Suppressor macrophage (primary cell): ENCODE data around the gene TP53BP2.

Experiments
- DNase-seq, 4 experiments: peaks; one replicate each; pipeline ENCODE4 v3.0.0-alpha.2; 2020 to 2022

The TP53BP2 gene

DNA sequence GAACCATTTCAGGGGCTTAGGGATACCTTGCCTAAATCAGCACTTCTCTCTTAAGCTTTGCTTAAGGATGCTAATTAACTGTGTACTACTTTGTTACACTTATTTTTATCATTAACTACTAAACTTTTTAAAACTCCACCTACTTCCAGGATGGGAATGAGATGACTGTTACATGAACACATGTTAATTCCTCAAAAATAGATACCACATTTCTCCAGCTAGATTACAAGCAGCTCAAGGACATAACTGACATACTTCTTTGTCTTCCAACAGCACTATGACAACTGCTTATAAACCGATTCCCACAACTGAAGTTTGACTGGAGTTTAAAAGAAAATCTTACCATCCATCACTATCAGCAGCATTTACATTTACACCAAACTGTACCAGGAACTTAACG lies 53.7 kb downstream of the TP53BP2 start:
- DNase-seq = no peak

DNA sequence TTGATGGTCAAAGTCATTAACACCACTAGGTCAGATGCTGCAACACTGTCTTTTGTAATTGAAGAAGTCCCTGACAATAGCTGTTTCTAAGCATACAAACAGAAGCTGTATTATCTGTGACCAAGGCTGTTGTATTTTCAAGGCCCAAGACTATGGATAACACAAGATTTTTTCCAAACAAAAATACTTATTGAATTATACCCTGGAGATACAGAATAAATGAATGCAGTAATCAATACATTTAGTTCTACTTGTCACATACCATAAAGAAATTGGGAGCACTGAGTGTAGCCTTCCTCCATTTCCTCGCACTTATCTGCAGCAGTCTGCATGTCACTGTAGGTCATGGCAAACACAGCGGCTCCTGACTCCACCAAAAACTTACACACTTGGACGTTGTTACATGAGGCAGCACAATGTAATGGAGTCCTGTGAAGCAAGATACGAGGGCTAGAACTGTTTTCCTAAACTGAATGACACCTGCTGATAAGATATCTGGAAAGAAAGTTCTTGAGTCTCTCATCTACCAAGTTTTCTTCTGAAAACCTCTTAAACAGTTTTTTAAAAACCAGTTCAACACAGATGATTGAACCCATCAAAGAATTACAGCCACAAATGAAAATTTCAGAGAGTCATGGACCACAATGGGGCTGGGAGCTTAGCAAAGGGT lies 56.9 kb downstream of the TP53BP2 start:
- DNase-seq = no peak

DNA sequence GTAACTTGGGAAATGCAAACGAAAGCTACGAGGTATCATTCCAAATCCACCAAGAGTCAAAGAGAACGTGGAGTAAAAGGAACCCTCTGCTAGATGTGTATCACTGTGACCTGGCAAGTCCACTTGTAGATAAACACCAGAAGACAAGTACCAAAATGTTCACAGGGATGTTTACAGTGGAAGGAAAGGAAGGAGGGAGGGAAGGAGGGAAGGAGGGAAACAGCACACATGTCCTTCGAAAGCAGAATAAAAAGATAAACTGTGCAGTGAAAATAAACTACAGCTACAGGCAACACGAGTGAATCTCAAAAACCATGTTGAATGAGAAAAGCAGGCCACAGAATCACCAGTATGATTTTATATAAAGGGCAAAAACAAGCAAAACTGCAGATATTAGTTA lies 59.9 kb downstream of the TP53BP2 start:
- DNase-seq = no peak

DNA sequence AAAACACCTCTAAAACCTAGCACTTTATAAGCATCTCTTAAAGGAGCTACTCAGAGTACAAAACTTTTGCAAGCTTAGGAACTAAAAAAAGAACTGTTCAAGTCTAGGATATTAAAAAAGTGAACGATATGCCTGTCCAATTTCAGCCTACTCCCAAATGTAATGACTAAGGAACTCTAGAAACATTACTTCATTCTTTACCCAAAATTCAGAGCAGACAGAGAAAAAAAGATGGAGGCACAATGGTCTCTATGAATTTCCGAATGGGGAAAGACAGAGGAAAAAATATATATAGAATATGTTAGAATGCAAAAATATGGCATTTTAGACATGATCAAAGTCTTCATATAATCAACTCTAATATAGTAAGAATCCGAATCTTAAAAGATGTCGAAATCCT lies 61.2 kb downstream of the TP53BP2 start:
- no peak for DNase-seq

DNA sequence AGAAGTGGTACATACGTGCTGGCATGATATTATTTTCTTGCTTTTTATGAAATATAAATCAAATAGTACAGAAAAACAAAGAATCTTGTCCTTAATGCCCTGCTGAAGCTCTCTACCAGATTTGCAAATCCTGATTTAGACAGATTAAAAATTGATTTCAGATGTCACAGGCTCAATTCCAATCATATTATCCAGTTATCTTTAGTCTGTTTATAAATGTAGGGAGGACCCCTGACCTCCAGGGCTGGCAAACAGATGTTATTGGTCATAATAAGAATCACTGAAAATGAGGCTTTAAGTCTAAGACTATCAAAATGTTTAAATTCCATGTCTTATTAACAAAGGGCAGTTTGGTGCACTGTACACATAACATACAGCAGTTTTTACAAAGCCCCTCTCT lies 62.1 kb downstream of the TP53BP2 start:
- no peak for DNase-seq

DNA sequence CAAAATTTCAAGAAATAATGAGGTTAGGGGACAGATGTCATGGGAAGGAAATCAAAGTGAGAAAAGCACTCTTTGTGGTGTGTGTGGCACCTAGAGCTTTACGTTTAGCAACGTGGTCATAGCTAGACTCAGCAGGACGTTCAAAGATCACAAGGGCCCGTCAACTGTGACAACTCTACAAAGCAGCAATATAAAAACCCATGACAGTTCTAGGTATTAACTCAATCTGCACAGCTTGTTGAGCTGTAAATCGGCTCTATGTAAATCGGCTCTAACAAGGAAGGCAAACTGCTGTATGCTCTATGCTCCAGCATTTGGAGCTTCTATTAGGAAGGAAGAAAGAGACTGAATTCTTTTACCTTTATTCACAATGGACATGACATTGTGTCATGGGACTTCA lies 64.8 kb downstream of the TP53BP2 start:
- DNase-seq = no peak

DNA sequence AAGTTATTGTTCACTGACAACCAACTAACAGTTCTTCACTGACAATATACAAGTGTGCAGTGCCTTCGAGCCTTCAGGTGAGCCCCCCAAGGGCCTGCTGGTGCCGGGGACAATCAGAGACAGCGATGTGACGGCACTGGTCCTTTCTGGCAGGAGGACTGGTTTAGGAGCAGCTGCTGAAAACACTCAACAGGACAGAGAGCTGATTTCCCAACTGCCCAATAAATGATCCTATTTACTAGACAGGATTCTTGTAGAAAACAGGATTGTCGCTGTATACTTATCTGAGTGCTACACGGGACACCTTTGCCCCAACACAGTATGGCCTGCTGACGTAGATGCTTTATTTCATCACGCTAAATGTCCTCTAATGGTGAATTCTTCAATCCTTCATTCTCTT lies 65.4 kb downstream of the TP53BP2 start:
- DNase-seq = no peak

DNA sequence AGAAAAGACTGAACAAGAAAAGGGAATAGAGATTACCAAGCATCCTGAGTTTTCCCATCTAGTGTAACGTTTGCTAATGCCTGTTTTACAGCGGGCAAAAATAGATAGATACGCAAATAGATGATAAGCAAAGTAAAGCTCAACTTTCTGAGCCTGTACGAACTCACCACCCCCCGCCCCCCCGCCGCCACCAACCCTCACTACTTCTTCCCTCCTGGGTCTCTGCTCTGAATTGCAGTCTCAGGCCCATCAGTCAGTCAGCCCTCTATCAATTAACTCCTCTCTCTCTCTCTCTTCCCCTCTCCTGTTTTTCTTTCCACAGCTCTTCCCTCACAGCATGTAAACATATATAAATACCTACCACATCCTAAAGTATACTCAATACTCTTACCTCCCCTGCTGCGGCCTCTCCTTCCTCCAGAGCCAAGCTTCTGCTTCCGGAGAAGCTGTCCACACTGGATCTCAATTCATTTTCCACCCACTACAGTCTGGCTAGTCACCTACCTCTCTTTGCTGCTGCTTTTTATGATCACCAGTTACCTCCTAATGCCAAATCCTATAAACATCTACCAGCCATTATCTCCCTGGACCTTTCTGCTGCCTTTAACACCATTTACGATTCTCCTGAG lies 68.8 kb downstream of the TP53BP2 start:
- no peak for DNase-seq

DNA sequence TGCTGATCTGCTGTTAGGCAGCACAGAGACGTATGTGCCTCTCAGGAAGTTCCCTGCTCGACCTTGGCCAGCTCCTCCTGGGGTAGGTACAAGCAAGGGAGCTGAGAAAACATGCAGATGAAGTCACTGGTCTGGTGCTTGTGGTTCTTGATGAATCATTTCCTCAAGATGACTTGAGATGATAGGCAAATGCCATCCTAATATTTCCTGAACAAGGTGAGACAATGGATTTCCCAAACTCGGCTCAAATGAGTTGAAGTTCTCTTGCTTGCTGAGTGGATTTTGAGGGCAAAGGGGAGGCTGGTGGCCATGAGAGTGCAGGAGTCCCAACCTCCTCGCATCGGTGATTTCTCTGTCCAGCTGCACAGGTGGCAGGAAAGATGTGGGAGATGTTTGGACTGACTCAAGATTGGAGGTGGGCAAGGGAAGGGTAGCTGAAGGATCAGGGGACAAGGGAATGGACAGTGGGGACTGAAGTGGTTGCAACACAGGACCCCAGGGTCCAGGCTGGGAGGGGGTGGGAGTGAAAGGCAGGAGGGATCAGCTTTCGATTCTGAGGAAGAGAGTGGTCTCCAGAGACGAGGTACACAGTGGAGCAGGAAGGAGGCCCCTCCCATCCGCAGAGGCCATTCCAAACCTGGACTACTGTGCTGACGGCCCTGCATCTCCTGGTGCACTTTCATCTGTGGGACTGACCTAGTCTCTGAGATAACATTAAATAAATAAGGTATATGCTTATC lies 69.5 kb downstream of the TP53BP2 start:
- peak; percentile 33 to 60 (median 49) for DNase-seq

DNA sequence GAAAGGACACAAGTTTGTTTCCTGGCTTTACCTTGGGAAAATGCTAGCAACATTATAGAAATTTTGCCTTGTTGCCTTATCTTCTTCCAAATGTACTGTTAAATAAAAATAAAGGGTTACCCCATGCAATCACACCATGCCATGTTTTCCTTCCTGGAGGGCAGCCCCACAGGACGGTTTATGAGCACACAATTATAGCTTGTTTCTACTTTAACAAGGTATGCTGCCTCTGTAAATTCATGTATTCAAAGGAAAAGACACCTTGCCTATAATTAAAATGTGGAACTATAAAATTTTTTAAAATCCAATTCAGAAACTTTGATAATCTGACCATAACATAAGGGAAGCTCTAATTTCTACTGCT lies 70.1 kb downstream of the TP53BP2 start:
- DNase-seq = no peak

DNA sequence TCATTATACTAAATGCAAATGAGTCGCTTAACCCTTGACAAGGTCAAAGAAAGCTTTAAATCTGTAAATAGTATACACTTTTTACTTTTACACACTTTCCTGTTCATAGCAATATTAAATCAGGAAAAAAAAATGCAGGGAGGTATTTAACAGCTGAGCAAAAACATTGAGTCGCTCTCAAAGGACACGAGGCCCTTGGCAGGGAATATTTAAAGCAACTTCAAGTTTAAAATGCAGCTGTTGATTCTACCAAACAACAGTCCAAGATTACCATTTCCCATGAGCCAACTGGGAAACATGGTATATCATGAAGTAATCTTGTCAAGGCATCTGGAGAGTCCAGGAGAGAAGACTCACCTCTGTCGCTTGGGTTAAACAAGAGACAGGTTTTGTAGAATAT lies 70.7 kb downstream of the TP53BP2 start:
- DNase-seq = no peak

DNA sequence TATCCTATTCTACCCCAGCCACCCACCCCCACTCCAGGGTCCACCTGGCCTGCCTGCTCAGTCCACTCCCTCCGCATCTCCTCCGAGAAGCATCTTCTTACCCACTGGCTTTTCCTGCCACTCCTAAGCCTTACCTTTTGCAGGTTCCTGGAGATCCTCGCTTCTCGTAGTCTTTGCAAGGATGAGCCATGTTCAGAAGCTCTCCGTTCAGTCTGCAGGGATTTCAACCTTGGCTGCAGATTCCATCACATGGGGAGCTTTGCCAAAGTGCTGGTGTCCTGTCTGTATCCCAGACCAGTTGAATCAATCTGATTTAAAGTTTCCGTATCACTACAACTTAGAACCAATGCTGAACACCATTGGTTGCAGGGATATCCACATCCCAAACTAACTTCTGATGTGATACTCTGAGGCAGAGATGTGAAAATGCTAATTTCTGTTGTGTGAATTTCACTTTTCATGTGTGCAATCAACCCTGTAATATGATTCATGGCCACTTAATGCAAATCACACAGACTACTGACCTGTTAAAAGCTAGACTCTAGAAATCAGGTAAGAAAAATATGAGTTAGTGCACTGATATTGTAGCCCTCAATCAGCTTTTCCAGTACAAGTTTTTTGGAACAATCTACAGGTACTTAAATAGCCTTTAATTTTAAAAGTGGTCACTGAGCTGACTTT lies 71.5 kb downstream of the TP53BP2 start:
- DNase-seq = no peak

DNA sequence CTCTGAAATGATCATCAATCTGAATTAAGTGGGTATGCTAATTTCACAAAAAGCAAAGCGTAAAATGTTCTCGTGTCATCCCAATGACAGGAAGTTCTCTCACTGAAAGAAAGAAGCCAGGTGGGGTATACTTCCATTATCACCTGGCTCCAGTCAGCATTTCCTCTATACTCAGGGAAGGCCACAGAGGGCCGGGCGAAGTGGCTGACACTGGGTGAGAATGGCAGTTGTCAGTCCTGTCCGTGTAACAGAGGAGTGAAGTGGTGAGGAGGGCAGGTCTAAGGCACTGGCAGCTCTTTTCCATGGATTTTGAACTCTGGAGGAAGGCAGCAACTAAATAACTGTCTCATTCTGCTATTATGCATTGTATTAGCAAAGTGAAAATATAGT lies 73.0 kb downstream of the TP53BP2 start:
- no peak for DNase-seq

DNA sequence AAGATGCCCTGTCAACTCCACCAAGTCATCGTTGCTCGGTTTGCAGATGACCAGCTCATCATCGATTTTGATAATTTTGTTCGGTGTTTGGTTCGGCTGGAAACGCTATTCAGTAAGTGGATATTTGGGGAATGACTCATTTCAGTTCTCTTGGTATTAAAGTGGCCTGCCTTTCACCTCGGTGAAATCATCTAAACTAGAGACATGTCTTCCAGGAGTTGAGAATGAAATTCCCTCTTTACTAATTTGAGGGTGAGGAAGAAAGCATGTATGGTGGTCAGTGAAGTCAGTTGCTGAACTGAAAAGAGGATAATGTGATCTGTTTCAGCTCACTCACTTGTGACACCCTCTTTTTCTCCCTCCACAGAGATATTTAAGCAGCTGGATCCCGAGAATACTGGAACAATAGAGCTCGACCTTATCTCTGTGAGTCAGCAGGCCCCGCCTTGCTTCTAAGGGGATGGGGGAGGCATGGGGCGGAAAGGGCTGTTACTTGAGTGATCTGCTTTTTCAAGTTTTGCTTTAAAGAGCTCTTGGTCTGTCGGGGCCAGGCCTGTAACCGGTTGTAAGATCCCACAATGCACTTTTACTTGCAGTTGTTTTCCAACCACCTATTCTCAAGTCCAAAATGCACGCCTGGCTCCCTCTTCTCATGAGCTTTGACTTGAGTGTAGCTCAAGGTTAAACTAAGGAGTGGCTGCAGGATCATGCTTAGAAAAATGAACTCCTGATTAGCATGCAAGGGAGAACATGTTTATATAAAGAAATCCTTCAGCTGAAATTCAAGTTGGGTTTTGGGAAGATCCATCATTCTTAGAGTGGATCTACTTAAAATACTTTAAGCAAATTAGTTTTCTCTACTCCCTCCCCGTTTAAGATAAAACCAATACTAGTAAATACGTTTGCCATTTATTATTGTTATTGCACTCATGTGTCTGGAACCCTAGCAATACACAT lies 73.7 kb downstream of the TP53BP2 start:
- no peak for DNase-seq

DNA sequence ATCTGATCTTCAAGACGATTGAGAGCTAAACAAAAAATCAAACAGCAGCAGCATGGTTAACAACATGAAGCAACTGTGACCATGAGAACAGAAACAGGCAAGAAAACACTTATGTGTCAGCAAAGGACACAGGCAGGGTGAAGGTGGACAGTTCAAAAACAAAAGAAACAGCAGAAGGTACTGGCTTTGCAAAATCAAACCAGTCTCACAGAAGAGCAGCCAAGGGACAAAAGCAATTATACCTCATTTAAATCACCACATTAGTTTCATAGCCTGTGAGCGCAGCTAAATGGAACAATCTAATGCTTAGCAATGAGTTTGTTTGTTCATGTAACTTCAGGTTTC lies 74.3 kb downstream of the TP53BP2 start:
- no peak for DNase-seq

DNA sequence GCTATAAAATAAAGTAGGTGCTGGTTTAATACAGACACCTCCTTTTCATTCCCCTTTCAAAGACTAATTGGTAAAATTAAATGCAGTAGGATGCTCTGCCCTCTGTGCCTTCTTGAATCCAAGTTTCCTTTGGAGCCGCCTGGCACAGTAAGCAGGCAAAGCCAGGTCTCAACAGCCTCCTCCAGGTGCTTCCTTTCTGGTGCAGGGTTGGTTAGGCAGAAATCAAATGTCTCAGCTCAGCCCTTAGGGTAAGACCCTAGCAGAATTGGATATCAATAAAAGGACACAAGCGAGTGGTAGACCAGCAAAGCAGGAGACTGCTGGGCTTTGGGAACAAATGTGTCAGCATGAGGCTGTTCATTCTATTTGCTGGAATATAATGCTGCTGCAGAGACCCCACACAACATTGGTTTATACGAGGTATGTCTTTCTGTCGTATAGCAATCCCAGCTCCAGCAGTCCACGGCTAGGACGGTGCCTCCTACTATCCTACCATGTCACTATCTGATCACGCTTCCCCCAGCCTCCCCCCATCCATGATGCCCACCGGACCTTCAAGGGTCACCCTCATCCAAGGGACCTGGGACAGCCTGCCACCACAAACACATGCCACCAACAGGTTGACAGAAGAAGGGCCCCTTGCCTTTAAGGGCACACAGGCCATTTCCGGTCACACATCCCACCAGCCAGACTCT lies 75.0 kb downstream of the TP53BP2 start:
- no peak for DNase-seq

DNA sequence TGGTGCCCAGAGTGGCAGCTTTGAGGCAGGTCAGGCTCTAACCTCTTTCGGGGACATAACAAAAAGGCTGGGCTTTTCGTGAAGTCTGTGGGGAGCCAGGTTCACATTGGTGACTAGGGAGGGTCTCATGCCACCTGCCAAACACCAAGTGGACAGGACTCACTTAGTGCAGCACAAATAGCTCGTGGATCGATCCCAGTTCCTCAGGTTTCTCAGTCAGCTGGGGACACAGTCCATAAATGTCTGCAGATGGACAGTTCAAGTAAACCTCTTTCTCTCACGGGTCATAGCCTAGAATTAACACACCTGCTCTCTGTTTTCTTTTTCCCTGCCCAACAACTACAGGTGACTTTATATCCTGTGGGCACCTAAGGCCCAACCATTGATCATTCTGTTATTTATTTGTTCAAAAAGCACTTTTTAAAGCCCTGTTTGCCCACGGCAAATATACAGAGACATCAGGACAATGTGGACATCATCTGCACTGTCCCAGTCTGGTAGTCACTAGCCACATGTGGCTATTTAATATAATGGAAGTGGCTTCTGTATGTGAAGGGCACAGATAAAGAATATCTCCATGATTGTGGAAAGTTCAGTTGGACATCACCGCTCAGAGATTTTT lies 79.9 kb downstream of the TP53BP2 start:
- no peak for DNase-seq

DNA sequence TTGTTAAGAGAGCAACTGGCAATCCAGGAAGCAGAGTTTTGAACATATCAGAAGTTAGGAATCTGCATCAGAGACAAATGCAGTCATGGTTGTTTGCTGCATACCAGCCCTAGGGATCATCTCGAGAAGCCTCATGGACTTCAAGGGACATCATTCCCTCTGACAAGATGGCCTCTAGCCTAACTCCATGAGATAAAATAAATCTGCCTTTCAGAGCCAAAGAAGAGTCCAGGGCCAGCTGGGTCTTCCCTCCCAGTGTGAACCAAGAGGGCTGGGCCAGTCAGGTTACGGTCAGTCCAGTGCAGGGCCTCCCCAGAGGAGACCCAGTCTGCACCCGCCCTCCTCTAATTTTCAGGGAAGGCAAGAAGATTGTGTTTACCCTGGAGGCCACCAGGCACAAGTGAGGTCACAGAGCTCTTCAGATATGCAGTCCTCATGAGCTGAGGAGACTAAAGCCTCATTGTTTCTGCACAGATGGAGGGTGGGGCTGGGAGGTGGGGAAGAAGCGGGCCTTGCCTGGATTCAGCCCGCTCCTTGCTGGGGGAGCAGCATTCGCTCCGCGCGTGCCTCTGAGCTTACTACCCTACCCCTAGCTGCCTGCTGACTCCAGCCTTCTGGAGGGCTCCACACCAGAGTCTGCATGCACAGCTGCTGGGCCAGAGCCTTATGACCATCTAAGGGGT lies 80.6 kb downstream of the TP53BP2 start:
- DNase-seq = no peak

DNA sequence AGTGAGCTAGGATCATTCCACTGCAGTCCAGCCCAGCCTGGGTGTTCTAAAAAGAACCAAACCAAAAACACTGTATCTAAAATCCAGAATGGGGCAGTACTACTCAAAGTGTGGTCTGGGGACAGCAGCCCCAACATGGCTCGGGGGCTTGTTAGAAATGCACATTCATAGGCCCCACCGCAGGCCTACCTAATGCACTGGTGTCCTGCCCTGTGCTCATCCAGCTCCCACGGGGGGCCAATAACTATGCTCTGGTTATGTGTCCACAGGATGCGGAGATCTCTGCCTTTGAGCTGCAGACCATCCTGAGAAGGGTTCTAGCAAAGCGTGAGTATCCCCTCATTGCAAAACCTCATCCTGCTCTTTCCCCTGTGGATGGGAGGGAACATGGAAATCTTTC lies 81.9 kb downstream of the TP53BP2 start:
- DNase-seq = no peak

DNA sequence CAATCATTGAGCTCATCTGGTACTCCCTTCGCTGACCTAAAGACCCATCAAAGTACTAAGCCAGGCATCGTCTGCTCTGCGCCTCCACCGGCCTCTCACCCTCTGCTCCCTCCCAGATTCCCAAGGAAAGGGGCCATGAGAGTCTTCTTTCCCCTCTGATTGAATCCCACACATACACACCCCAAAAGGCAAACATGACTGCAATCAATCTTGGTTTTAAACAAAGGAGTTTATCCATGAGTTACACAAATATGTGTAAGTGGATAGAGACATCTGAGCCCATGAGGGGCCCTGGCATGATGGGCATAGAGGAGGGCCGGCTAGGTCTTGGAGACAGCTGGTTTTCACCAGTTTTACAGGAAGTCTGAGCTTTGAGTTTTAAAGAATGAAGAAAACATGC lies 82.5 kb downstream of the TP53BP2 start:
- DNase-seq = no peak

DNA sequence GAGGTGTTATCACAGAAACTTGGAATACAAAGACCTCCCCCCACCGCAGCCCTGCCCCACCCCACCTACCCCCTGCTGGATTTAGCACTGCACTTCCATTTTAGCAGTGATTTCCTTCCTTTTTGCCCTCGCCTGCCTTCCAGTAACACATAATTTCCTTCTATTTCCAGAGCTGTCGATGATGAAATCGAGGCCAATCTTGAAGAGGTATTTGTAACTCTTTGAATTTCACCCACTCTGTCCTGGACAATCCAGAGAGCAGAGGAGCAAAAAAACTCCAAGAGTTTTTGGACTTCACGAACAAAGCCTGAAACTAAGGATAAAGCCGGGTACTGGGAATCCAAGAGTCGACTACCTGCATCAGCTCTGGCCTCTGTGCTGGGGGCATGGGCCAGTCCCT lies 84.3 kb downstream of the TP53BP2 start:
- no peak for DNase-seq
